ENCODE data around the gene ABHD3.
"Not testable (repeated sequence)": the region's sequence is repeated elsewhere in the genome, so short reads cannot be mapped to it uniquely, and the experiment has no call there.

ABHD3 gene

GRCh38 chr18:21741562-21742314 is 37.2 kb upstream of the ABHD3 start:
- TF ChIP-seq CTCF (IDR thresholded peaks at IDR 0.05; ENCODE audit: low read depth, low read length, missing control alignments) = no peak
- H3K4me3 ChIP-seq (ENCODE audit: low read depth, low read length) = peak overlapping the region; percentile 72
- no peak for DNase-seq (ENCODE audit: low read depth)

- no peak for DNase-seq (ENCODE audit: low read depth)
- peak overlapping the region; percentile 72 for H3K4me3 ChIP-seq (ENCODE audit: low read depth, low read length)
- no peak for TF ChIP-seq CTCF (IDR thresholded peaks at IDR 0.05; ENCODE audit: low read depth, low read length, missing control alignments)
Measured at GRCh38 chr18:21741312-21741561, 36.7 kb upstream of the ABHD3 start.

GRCh38 chr18:21740538-21741311 is 36.2 kb upstream of the ABHD3 start, which contains the start of gene MIB1:
TSS of gene MIB1 (plus strand) at chr18:21740792. CDS start at chr18:21741584, 792 bp downstream.
- TF ChIP-seq CTCF (IDR thresholded peaks at IDR 0.05; ENCODE audit: low read depth, low read length, missing control alignments) = no peak
- peak; percentile 81 for DNase-seq (ENCODE audit: low read depth)
- H3K4me3 ChIP-seq (ENCODE audit: low read depth, low read length) = peak within 1 kb of the TSS; percentile 72

- H3K4me3 ChIP-seq (ENCODE audit: low read depth, low read length) = peak overlapping the region; percentile 72; the same call in 1 of the 2 replicates
- DNase-seq (ENCODE audit: low read depth) = no peak
- TF ChIP-seq CTCF (IDR thresholded peaks at IDR 0.05; ENCODE audit: low read depth, low read length, missing control alignments) = no peak
Measured at GRCh38 chr18:21739604-21740537, 35.3 kb upstream of the ABHD3 start.

- not testable (repeated sequence) for DNase-seq (ENCODE audit: low read depth)
Measured at GRCh38 chr18:21736926-21737325, 32.4 kb upstream of the ABHD3 start.

GRCh38 chr18:21735452-21736015 is 31.0 kb upstream of the ABHD3 start:
- no peak for TF ChIP-seq CTCF (IDR thresholded peaks at IDR 0.05; ENCODE audit: low read depth, low read length, missing control alignments)
- DNase-seq (ENCODE audit: low read depth) = no peak
- no peak overlapping the region for H3K4me3 ChIP-seq (ENCODE audit: low read depth, low read length)

More at GRCh38 chr18:21736926-21737325, 32.4 kb upstream of the ABHD3 start:
- not testable (repeated sequence) for H3K4me3 ChIP-seq (ENCODE audit: low read depth, low read length)
